ENCODE results near the gene CLCN6. TPM values are rescaled to one million over a fixed set of nuclear protein-coding genes. Genes with fewer than 3 reads are reported as not detected.

The CLCN6 gene
- total RNA-seq, 2 donors from 2014 or later, result 16.8 to 16.9 TPM

DNA sequence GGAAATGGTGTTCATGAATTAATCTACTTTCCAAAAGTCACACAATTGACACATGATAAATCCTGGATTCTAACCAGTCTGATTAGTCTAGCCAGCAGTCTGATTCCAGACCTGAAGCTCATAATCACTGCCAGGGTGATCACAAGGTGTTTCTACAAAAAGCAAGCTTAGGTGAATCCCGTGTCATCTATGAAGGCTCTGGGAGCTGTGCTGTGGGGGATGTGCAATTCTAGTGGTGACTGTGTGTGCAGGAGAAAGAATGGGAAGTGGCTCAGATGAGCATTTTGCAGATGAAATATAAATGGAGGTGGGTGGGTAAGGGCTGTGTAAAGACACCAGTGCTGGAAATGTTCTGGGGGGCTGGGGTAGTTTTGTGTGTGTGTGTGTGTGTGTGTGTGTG, 54.6 kb downstream of the CLCN6 start:
- intact Hi-C loops (cut with DNase I), result no loop called here
- DNase-seq (ENCODE audit: low spot score), result no peak

DNA sequence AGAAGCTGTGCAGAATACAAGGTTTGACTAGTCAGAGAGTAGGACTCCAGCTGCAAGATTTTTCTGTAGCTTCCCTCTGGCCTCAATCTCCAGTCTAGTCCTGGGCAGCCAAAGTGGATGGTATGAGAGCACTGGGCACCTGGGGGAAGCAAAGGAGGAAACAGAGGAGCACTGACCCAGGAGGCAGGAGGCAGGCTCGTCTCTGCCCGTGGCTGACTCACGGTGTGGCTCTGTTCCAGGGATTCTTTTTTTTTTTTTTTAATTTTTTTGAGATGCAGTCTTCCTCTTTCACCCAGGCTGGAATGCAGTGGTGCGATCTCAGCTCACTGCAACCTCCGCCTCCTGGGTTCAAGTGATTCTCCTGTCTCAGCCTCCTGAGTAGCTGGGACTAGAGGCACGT, 56.9 kb downstream of the CLCN6 start:
- intact Hi-C loops (cut with DNase I), result no loop called here
- DNase-seq (ENCODE audit: low spot score), result no peak

DNA sequence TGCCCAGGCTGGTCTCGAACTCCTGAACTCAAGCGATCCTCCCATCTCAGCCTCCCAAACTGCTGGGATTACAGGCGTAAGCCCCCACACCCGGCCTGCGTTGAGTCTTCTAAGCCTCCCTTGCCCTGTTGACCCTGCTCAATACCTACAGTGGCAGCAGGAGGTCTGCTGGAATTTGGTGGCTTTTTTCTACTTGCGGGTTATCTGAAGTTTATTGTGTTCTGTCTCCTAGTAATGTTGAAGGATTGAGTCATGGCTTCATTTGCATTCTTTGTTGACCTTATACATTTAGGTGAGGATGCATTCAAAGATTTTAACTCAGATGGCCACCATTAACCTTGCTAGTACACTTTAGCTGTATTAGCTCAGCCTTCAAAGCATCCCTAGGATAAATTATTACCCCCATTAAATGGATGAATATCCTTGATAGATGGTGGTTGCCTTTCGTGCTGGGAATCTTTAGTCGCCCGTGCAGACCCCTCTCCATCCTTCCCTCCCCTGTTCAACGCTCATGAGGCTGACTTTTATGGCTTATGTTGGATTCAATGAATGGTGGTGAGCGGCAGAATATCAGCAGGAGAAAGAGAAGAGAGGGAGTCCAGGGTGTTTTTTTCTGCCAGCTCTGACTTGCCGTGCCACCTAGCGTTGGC, 62.5 kb downstream of the CLCN6 start:
- intact Hi-C loops (cut with DNase I), result no loop called here
- no peak for DNase-seq (ENCODE audit: low spot score)

DNA sequence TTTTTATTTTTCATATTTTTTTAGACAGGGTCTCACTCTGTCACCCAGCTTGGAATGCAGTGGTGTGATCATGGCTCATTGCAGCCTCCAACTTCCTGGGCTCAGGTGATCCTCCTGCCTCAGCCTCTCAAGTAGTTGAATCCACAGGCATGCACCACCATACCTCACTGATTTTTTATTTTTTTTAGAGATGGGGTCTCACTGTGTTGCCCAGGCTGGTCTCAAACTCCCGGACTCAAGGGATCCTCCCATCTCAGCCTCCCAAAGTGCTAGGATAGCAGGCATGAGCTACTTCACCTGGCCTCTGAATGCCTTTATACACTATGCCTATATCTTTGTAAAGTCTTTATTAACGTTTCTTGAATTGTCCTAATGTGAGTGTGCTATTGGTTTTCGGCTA, 63.1 kb downstream of the CLCN6 start:
- no peak for DNase-seq (ENCODE audit: low spot score)
- intact Hi-C loops (cut with DNase I), result no loop called here

DNA sequence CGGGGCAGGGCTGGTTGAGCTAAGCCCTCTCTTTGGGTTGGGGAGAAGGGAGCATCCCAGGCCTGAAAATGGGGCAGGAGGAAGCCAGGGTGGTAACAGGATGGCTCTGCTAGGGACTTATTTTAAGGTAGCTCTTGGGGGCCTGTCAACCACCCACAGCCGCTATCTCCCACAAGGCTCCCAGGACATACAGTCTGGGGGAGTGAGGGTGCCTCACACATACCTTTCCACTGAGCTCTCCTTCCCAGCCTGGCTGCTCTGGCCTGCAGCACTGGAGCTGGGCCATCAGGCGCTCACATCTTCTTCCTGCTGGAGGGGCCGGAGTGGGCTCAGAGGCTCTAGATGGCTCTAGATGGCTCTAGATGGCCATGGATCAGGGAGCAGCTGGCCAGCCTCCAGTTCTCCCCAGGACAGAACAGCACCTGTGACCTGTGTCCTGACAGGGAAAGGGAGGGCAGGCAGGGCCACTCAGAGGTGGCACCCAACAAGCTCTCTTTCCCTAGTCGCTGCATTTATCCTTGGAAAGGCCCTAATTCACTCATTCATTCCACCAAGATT, 63.7 kb downstream of the CLCN6 start:
- no peak for DNase-seq (ENCODE audit: low spot score)
- intact Hi-C loops (cut with DNase I), result no loop called here

DNA sequence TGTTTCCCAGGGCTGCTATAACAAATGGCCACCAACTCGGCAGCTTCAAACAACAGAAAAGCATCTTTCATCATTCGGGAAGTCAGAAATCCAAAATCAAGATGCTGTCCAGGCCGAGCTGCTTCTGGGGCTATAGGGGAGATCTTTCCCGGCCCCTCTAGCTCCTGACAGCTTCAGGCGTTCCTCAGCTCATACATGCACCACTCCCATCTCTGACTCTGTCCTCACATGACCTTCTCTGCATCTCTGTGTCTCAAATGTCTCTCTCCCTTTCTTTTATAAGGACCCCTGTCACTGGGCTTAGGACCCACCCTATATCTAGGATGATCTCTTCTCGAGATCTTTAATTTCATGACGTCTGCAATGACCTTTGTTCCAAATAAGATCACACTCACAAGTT, 66.6 kb downstream of the CLCN6 start:
- no peak for DNase-seq (ENCODE audit: low spot score)
- intact Hi-C loops (cut with DNase I), result no loop called here

DNA sequence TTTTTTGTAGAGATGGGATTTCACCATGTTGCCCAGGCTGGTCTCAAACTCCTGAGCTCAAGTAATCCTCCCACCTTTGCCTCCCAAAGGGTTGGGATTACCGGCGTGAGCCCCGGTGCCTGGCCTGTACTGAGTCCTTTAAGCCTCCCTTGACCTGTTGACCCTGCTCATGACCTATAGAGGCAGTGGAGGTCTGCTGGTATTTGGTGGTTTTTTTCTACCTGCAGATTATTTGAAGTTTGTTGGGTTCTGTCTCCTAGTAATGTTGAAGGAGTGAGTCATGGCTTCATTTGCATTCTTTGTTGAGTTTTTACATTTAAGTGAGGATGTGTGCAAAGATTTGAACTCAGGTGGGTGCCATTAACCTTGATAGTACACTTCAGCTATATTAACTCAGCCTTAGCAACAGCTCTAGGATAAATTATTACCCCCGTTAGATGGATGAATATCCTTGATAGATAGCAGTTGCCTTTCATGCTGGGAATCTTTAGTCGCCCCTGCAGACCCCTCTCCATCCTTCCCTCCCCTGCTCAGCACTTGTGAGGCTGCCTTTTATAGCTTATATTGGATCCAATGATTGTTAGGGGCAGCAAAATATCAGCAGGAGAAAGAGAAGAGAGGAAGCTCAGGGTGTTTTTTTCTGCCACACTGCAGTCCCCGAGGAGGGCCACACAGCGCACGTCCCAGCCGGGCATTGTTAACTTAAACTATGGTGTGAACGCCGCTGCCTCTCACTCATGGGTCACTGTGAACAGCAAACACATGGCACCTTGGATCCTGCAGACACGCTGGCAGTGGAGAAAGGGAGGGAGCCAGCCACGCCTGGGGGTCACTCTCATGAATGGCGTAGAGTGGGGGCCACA, 67.6 kb downstream of the CLCN6 start:
- intact Hi-C loops (cut with DNase I), result no loop called here
- no peak for DNase-seq (ENCODE audit: low spot score)

DNA sequence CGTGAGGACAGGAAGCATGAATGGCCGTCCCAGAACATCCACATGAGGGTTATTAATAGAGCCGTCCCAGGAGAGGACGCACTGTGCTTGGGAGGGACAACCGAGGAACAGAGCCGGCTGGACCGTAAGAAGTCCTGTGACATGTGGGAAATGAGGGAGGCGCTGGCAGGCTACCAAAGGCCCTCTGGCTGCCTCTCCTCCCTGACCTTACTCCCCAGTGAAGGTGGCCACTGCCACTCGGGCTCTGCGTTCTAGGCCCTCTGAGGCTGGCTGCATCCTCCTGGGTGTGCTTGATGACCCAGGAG, 68.2 kb downstream of the CLCN6 start:
- intact Hi-C loops (cut with DNase I), result no loop called here
- no peak for DNase-seq (ENCODE audit: low spot score)

DNA sequence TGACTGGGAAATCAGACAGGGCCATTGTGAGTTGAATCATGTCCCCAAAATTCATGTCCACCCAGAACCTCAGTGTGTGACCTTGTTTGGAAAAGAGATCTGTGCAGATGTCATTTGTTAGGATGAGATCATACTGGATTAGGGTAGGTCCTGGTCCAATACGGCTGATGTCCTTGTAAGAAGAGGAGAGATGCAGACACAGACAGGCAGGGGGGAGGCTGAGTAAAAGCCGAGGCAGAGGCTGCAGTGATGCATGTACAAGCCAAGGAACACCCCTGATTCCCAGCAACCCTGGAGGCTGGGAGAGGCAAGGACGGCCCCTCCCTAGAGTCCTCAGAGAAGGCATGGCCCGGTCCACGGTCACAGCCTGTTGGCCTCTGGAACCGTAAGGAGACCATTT, 68.6 kb downstream of the CLCN6 start:
- intact Hi-C loops (cut with DNase I), result no loop called here

DNA sequence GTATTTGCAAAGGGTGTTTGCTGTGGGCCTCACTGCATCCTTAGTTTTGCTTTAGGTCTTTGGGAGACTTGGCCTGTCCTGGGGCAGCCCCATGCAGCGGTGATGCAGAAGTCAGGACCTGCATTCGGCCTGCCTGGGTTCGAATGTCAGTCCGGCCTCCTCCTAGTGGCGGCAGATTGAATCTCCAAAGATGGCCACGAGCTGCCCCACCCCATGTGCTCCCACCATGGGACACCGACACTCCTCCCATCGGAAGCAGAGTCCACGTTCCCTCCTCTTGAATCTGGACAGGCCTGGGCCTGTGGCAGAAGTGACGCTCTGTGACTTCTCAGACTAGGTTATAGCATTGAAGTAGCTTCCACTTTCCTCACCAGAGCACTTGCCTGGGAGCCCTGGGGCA, 69.1 kb downstream of the CLCN6 start:
- DNase-seq (ENCODE audit: low spot score), result no peak
- intact Hi-C loops (cut with DNase I), result no loop called here

More for the DNA sequence above, 68.6 kb downstream of the CLCN6 start:
- DNase-seq (ENCODE audit: low spot score), result no peak

DNA sequence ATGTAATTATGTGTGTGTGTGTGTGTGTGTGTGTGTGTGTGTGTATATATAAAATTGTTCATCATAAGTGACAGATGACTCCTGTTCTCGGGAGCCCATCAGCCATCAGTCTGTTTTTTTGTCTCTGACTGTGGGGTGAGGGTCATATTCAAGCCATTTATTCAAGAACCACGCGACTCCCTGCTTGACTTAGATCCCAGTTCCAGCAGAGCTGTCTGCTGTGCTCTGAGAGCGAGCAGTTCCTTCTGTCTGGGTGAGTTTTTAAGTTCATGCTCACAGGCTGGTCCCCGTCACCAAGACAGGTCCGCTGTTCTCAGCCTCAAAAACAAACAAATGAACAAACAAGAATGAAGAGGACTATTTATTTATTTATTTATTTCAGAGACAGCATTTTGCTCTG, 71.1 kb downstream of the CLCN6 start:
- intact Hi-C loops (cut with DNase I), result no loop called here
- DNase-seq (ENCODE audit: low spot score), result no peak

DNA sequence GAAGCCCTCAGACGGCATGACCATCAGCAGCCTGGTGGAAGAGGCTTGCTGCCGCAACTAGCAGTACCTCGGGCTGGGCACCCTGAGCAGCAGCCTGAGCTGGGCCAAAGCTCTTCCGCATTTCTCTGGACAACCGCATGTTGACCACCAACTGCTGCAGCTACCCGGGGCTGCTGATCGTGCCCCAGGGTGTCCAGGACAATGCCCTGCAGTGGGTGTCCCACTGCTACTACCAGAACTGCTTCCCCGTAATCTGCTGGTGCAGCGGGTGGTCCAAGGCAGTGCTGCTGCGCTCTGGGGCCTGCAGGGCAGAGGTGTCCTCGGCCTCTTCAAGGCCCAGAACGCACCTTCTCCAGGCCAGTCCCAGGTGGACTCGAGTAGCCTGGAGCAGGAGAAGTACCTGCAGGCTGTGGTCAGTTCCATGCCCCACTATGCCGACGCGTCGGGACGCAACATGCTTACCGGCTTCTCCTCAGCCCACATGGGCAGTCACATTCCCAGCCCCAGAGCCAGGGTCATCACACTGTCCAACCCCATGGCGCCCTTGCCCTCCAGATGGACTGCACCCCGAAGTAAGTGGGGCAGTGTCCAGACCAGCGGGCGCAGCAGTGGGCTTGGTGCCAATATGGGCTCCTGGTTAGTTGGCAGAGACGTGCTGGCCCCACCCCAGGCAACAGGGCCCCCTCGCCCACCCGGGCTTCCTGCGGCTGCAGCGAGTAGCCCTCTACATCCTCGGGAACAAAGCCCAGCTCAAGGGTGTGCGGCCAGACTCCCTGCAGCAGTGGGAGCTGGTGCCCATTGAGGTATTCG, 72.3 kb downstream of the CLCN6 start:
- intact Hi-C loops (cut with DNase I), result no loop called here

DNA sequence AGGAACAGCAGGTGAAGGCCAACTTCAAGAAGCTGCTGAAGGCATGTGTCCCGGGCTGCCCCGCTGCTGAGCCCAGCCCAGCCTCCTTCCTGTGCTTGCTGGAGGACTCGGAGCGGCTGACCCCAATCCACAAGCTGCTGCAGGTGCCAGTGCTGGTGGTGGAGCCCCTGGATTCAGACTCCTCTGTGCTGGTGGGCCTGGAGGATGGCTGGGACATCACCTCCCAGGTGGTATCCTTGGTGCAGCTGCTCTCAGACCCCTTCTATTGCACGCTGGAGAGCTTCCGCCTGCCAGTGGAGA, 72.8 kb downstream of the CLCN6 start:
- no peak for DNase-seq (ENCODE audit: low spot score)
- intact Hi-C loops (cut with DNase I), result no loop called here

More for the DNA sequence above, 72.3 kb downstream of the CLCN6 start:
- no peak for DNase-seq (ENCODE audit: low spot score)

DNA sequence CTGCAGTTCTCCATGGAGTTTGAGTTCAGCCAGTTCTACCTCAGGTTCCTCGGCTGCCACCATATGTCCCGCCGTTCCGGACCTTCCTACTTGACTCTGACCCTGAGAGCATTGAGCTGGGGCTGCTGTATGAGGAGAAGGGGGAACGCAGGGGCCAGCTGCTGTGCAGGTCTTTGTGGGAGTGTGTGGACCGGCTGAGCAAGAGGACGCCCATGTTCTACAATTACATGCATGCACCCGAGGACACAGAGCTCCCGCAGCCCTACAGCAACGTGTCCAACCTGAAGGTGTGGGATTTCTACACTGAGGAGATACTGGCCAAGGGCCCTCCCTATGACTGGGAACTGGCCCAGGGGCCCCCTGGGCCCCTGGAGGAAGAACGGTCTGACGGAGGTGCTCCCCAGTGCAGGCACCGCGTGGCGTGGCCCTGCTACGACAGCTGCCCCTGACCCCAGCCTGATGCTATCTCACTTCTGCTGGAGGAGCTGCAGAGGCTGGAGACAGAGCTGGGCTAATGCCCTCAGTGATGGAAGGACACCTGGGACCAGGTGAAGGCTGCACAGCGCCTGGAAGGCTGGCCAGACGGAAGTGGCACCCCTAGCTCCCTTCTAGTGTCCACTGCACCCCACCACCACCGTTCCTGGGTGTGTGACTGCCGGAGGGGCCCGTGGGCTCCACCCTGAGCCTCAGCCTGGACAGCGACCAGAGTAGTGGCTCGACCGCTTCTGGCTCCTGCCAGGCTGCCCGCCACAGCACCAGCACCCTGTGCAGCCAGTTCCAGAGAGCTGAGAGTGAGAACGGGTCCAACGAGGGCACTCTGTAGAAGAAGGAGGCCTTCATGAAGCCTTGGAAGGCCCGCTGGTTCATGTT, 73.6 kb downstream of the CLCN6 start:
- no peak for DNase-seq (ENCODE audit: low spot score)
- intact Hi-C loops (cut with DNase I), result no loop called here

DNA sequence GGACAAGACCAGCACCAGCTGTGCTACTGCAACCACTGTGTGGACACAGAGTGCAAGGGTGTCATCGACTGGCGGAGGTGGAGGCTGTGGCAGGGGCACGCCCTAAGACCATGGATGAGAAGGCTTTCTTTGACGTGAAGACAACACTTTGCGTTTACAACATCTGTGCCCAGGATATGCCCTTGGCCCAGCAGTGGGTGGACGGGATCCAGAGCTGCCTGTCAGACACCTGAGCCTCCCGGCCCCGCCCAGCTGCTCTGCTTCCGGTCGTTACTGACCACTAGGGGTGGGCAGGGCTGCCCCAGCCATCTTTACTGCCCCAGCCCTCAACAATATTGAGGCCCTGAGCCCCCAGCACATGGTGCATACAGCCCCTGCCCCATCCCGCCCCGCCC, 74.2 kb downstream of the CLCN6 start:
- DNase-seq (ENCODE audit: low spot score), result no peak
- intact Hi-C loops (cut with DNase I), result no loop called here

DNA sequence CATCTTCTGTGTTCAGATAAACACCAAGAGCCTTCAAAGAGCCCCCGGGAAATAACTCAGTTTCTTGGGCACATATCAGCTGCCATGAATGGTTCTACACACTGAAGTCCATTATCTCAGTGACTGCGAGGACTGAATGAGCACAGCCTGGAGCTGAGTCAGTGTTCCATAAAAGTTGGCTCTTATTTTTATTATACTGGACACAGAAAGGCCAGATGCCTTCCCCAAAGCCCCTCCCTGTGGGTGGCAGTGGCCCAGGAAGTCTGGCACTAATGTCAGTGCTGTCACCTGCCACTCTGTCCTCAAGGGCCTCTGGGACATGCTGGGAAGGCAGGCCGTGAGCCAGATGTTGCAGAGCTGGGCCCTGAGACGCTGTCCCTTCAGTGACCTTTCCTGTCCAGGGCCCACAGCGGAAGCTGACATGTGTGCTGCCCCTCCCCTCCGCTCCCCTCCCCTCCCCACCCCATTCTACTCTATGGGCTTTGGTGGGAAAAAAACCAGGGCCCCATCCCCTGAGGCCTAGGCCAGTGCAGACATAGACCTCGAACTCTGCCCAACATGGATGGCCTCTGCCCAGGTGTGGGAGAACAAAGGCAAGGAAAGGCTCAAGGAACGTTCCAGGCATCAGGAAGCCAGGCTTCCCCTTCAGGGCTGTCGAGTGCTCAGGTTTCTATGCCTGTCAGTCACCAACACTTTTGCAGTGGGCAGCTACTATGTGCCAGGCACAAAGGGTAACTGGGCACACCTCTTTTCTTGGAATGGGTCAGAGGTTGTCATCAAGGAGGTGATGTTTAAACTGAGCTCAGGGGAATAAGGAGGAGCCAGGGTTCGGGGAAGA, 75.1 kb downstream of the CLCN6 start:
- intact Hi-C loops (cut with DNase I), result no loop called here
- DNase-seq (ENCODE audit: low spot score), result no peak

DNA sequence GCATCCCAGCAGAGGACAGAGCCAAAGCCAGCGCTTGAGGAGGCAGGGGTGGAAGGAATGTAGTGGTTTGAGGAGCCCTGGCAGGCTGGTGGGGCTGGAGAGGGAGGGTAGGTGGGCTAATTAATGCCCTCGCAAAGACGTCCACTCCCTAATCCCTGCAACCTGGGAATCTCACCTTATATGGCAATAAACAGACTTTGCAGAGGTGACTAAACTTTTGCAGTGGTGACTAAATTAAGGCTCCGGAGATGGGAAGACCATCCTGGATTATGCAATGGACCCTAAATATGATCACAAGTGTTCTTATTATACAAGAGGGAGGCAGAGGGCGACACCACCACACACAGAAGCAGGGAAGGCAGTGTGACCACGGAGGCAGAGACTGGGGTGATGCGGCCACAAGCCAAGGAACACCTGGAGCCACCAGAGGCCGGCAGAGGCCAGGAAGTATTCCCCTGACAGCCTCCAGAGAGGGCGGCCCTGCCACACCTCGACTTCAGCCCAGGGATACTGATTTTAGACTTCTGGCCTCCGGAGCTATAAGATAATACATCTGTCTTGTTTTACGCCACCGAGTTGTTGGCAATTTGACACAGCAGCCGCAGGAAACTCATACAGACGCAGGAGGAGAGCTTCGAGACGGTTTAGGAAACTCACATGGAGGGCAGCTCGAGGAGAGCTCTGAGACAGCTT, 75.9 kb downstream of the CLCN6 start:
- intact Hi-C loops (cut with DNase I), result no loop called here
- no peak for DNase-seq (ENCODE audit: low spot score)

Data from posterior vena cava (tissue), 2 donors.